Ishikawa (cell line): ENCODE results near the gene APOBEC3F.

Source experiments
- CREB1 ChIP-seq: IDR thresholded peaks from 2 replicates; pipeline ENCODE4 v1.6.1; 2012; ENCODE audit warnings: low read depth
- EGR1 ChIP-seq: IDR thresholded peaks from 2 replicates; pipeline ENCODE4 v1.6.1; 2012
- EP300 ChIP-seq: IDR thresholded peaks from 2 replicates; pipeline ENCODE4 v1.6.1; 2012; ENCODE audit warnings: borderline replicate concordance
- MAX ChIP-seq: IDR thresholded peaks from 2 replicates; pipeline ENCODE4 v1.6.1; 2012
- RAD21 ChIP-seq: IDR thresholded peaks from 2 replicates; pipeline ENCODE4 v1.6.1; 2012; ENCODE audit warnings: low read depth
- REST ChIP-seq: IDR thresholded peaks from 2 replicates; pipeline ENCODE4 v1.6.1; 2012; ENCODE audit warnings: low read depth, mild to moderate bottlenecking
- TAF1 ChIP-seq: IDR thresholded peaks from 2 replicates; pipeline ENCODE4 v1.6.1; 2012; ENCODE audit warnings: low read depth, mild to moderate bottlenecking
- TCF12 ChIP-seq: IDR thresholded peaks from 2 replicates; pipeline ENCODE4 v1.6.1; 2012; ENCODE audit warnings: low read depth
- YY1 ChIP-seq: IDR thresholded peaks from 2 replicates; pipeline ENCODE4 v1.6.1; 2012; ENCODE audit warnings: low read depth

GRCh38 chr22:38996105-38996504 is 44.6 kb upstream of the APOBEC3F start:
- TF ChIP-seq REST (no peak), YY1 (no peak), MAX (no peak), TCF12 (no peak), RAD21 (no peak), EGR1 (no peak), EP300 (no peak), TAF1 (no peak), CREB1 (no peak)
